ENCODE results near the gene TUBA8.
A peak's percentile ranks its signal among the peaks of the same experiment; 100 is the strongest.
"Not testable (repeated sequence)": the region's sequence is repeated elsewhere in the genome, so short reads cannot be mapped to it uniquely, and the experiment has no call there.

Gene TUBA8

GRCh38 chr22:18108187-18108586, 2.4 kb upstream of the TUBA8 start:
- DNase-seq: no peak

GRCh38 chr22:18109410-18110193, 1.0 kb upstream of the TUBA8 start:
- no peak for DNase-seq

- DNase-seq: no peak
Observed at GRCh38 chr22:18110954-18111758, 547 bp downstream of the TUBA8 start.

GRCh38 chr22:18111759-18112330, 1.2 kb downstream of the TUBA8 start:
- DNase-seq: no peak

DNA sequence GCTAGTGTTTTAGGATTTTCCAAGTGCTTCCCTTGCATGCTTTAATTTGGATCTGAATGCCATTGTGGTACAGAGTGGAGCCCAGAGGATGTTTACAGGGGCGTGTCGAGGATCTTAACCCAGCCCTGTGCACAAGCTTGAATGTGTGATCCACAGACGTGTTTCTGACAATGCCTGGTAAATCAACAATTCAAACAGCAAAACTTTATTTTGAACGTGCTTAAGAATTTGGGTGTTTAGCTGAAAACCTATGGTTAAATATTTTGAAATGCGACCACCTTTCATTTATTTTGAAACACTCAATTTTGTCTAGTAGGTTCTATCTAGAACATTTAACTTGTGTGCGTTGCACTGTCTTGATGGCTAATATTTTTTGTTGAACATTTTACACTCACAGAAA, 1.8 kb downstream of the TUBA8 start:
- no peak for DNase-seq

DNA sequence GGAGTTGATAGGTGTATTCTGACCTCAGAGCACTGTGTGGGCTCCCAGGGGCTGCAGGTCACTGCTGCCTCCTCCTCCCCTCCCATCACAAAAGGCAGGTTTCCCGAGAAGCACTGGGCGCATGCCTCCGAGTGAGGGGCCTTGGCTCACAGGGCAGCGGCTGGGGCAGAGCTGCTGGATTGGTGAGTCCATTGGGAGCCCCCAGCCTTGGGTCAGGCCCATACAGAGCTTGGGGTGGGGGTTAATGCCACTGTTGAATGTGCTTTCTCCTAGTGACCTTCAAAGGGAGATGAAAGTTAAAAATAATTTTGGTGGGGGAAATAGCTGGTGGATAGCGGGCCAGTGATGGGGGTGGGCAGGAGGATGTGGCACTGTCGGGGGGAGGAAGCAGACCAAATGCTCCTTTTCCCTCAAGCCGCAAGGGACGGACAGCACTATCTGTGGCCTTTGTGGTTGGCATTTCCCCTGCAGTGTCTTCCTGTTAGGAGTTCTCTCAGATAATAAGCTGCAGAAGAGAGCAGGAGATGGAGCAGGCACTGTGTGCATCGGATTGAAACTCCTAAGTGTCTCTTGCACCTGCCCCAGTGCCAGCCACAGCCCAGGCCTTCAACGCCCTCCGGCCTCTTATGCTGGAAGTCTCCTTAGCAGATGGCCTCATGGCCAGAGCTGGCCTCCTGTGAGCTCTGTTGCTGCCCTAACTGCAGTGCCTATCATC, 3.2 kb downstream of the TUBA8 start:
- DNase-seq: no peak

DNA sequence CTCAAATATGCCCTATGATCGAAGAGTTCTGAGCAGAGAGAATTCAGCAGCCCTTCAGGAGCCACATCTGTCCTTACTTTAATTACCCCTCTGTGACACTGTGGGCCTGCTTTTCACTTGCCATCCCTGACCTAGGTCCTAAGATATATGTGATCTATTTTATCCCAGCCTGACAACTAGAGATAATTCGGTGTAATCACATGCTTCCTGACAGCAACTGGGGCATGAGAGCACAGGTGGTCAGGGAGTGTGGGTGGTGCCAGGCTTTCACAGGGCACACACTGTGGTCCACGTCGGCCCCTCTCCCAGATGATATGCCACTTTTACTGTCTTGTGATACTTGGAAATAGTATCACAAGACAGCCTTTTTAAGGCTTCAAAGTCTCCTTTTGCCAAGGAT, 3.9 kb downstream of the TUBA8 start:
- DNase-seq: no peak

DNA sequence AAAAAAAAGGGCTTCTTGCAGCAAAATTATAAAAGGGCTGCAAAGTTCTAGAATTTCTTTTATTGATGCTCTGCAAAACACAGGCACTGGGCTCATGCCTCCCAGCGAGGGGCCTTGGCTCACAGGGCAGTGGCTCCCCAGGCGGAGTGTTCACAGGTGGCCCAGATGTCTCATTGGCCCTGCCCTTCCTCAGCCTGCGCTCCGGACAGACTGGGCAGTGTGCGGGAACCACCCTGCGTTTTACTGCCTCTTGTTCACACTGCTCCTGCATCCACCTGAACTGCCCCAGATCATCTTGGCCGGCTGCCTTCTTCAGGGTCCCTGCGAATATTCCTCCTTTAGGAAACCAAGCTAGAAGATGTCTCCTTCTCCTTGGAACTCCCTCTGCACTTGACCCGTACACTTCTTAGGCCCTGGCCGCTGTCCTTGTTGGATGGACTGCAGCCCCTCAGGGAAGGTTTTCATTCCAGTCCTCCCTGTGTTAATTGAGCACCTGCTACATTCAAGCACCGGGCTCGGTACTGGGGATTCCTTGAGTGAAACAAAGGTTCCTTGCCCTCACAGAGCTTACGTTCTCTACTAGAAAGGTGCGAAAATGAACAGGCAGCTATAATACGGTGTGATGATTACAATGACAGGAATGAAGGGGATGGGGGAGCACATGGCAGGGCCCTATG, 4.5 kb downstream of the TUBA8 start:
- no peak for DNase-seq

- DNase-seq: no peak
Observed at GRCh38 chr22:18115906-18116371, 5.3 kb downstream of the TUBA8 start.

DNA sequence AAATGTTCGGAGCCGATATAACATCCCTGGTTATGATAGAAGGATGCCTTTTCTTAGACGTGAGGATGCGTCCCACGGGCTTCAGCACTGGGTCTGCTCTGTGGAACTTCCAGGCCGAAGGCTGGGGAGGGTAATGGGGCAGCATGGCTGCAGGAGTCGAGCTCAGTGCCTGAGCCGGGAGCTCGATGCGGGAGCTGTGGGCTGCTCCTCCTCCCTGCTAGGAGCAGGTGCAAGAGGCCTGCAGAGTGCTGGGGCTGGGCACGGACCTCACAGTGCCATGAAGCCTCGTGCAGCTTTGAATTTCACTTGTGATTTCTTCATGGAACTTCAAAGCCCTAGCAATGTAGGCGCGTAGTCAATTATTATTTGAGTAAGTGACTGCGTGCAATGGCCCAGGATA, 6.0 kb downstream of the TUBA8 start:
- DNase-seq: no peak

- no peak for DNase-seq
Observed at GRCh38 chr22:18118345-18118915, 7.8 kb downstream of the TUBA8 start.

DNA sequence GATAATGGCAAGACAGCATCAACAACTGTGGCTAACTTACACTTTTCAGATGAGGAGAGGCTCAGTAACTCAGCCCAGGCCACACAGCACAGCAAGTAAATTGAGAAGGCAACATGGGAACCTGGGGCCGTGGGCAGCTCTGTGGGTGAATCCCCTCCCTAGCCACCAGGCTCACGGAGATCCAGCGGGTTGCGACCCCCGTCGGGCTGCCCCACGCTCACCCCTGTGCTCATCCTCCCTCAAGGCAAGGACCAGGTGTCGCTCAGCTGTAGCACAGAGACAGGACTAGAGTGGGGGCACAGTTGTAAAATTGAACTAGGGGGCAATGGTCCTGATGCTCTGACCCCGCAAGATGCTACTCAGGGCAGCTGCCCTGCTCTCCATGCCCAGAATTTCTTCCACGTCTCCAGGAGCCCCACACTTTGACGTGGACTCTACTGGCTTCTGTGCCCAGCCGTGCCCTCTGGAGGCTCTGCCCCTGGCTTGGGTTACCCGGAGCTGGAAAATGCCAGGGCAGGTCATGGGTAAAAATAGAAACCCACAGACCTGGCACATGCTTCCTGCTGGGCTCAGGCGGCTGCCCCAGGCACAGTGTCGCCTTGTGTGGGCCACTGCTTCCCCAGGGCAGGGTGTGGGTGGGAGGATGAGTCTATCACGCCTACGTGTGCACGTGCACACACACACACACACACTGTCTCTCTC, 9.0 kb downstream of the TUBA8 start:
- DNase-seq: no peak

GRCh38 chr22:18120857-18121256, 10.2 kb downstream of the TUBA8 start:
- DNase-seq: no peak

DNA sequence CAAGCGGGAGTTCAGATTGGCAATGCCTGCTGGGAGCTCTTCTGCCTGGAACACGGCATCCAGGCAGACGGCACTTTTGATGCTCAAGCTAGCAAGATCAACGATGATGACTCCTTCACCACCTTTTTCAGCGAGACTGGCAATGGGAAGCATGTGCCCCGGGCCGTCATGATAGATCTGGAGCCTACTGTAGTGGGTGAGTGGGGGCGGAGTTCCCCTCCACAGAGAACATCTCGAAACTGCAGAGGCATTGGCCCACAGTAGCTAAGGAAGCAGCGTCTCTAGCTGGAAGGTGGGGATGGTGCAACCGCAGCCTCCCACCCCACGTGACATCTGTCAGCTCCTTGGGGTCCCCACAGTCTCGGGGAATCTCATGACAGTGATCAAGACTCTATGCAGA, 10.9 kb downstream of the TUBA8 start:
- DNase-seq: no peak

DNA sequence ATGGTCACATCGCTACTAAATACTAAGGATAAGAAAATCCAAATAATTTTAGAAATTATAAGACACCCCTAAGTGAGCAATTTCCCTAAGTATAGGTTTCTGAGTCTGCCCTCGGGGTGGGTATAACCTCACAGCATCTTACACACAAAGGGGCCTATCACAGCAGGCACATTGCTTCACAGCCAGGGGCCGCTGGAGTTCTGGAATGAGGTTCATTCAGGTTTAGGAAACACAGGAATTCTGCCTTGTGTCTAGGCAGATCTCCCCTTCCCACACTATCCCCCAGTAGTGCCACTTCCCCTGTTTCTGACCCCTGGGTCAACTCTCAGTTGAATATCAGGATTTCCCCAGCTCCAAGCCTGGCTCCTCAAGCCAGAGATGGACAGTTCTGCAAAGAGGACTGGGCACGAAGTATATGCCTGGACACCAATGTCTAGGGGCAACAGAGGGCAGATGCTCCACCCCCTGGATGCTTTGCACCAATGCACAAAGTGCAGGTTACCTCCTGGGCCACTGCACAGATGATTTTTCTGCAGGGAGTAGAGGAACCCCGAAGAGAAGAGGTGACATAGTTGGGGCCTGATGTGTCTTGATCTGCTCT, 11.4 kb downstream of the TUBA8 start:
- DNase-seq: peak; percentile 68

DNA sequence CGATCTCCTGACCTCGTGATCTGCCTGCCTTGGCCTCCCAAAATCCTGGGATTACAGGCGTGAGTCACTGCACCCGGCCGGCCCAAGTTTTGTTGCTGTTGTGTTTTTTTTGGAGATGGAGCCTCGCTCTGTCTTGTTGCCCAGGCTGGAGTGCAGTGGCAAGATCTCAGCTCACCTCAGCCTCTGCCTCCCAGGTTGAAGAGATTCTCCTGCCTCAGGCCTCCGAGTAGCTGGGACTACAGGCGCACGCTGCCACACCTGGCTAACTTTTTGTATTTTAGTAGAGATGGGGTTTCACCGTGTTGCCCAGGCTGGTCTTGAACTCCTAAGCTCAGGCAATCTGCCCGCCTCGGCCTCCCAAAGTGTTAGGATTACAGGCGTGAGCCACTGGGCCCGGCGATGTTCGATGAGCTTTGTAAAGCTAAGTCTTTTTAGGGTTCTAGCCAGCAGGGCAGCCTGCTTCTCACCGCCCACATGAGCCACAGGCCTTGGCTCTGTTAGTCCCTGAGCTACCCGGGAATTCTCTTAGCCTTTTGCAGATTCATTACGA, 12.9 kb downstream of the TUBA8 start:
- DNase-seq: not testable (repeated sequence)

DNA sequence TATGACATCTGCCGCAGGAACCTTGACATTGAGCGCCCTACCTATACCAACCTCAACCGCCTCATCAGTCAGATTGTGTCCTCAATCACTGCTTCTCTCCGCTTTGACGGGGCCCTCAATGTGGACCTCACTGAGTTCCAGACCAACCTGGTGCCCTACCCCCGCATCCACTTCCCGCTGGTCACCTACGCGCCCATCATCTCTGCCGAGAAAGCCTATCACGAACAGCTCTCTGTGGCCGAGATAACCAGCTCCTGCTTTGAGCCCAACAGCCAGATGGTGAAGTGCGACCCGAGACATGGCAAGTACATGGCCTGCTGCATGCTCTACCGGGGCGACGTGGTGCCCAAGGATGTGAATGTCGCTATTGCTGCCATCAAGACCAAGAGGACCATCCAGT, 16.0 kb downstream of the TUBA8 start:
- DNase-seq: no peak

GRCh38 chr22:18130018-18130417, 19.4 kb downstream of the TUBA8 start:
- DNase-seq: no peak

DNA sequence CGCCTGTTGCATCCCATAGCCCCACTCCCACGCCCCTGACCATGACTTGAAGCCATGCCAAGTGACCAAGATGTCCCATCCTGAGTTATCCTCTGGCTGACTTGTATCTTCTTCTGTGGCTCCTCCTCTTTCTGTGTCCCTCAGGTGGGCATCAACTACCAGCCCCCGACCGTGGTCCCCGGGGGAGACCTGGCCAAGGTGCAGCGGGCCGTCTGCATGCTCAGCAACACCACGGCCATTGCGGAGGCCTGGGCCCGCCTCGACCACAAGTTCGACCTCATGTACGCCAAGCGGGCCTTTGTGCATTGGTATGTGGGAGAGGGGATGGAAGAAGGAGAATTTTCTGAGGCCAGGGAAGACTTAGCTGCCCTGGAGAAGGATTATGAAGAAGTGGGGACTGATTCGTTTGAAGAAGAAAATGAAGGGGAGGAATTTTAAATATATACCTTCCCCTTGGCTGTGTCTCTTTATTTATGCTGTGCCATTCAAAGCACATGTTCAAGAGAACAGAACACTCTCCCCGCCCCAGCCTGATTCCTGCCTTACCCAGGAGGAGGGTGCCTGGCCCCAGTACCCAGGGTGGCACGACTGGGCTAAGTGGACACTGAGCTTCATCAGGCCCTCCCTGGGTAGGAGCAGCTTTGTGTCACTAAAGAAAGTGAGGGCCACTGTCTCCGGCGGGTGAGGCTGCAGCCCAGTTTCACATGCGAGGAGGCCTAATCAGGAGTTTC, 20.3 kb downstream of the TUBA8 start:
- DNase-seq: no peak

DNA sequence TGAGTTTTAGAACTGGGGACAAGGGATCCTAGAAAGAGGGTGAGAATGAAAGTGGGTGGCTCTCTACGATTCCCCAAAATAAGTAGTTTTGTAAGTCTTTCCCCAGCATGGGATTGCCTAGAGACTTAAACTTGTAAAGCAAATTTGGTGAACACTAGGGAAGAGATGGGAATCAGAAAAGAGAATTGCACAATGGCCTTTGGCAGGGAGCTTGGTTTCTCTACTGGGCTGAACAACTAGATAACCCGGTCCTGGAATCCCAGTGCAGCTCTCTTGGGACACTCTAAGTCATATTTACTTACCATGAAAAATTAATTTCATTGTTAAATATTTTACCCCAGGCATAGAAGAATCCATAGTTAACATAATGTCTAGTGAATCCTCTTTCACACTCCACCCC, 22.8 kb downstream of the TUBA8 start:
- no peak for DNase-seq

Measured in islet precursor cell (in vitro differentiated cells).